A673 (cell line): ENCODE data around the gene SLC22A12.

ENCODE experiments used
- EZH2 ChIP-seq: fragments of 200-600 bp; sonication (generic); IDR thresholded peaks from 2 replicates; pipeline ENCODE4 v1.6.1; 2017; ENCODE audit warnings: borderline replicate concordance, low read depth, mild to moderate bottlenecking, mixed read lengths, antibody characterized with exemption, low read length; ENCODE audit not compliant: poor library complexity, severe bottlenecking
- TF ChIP-seq, protein P1 (sequence below): fragments of 300-800, 200-600 bp; sonication (generic); conservative IDR thresholded peaks from 2 replicates; pipeline ENCODE4 v1.5.1; 2017; ENCODE audit warnings: low read depth, mild to moderate bottlenecking, antibody characterized with exemption, low read length, moderate library complexity, mixed read lengths

GRCh38 chr11:64605656-64606585, 14.9 kb downstream of the SLC22A12 start:
- TF ChIP-seq, protein P1, sequence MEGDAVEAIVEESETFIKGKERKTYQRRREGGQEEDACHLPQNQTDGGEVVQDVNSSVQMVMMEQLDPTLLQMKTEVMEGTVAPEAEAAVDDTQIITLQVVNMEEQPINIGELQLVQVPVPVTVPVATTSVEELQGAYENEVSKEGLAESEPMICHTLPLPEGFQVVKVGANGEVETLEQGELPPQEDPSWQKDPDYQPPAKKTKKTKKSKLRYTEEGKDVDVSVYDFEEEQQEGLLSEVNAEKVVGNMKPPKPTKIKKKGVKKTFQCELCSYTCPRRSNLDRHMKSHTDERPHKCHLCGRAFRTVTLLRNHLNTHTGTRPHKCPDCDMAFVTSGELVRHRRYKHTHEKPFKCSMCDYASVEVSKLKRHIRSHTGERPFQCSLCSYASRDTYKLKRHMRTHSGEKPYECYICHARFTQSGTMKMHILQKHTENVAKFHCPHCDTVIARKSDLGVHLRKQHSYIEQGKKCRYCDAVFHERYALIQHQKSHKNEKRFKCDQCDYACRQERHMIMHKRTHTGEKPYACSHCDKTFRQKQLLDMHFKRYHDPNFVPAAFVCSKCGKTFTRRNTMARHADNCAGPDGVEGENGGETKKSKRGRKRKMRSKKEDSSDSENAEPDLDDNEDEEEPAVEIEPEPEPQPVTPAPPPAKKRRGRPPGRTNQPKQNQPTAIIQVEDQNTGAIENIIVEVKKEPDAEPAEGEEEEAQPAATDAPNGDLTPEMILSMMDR: no peak
- TF ChIP-seq EZH2: no peak
